ENCODE measurements around the gene MRPL17. TPM values are rescaled to one million over a fixed set of nuclear protein-coding genes. Genes with fewer than 3 reads are reported as not detected.

Gene MRPL17
- total and polyA plus RNA-seq, 2 experiments from 2014 or later = 26.7 to 81.8 TPM

GRCh38 chr11:6671991-6672390 is 11.1 kb downstream of the MRPL17 start:
- H3K4me3 ChIP-seq = no peak overlapping the region
- no peaks in the 10 kb centered on the region for H3K9me3 Mint-ChIP-seq
- no peak for DNase-seq (ENCODE audit: low spot score)
- H3K4me2 ChIP-seq = no peak overlapping the region
- H3K36me3 ChIP-seq (ENCODE audit: insufficient read depth) = no peaks in the 10 kb centered on the region
- no peak overlapping the region for H3K27ac ChIP-seq (ENCODE audit: low read depth)
- no peaks in the 10 kb centered on the region for H3K4me1 ChIP-seq (ENCODE audit: insufficient read depth)
- no peaks in the 10 kb centered on the region for H3K79me2 ChIP-seq (replicated peaks; ENCODE audit: insufficient read depth)
- H3K9me2 ChIP-seq (ENCODE audit: insufficient read depth) = no peaks in the 10 kb centered on the region; the same call in 1 of the 2 replicates
- no peaks in the 10 kb centered on the region for H4K20me1 ChIP-seq (replicated peaks; ENCODE audit: insufficient read depth)
- H3K27ac Mint-ChIP-seq = no peak overlapping the region
- H3K36me3 Mint-ChIP-seq (ENCODE audit: low read depth) = no peaks in the 10 kb centered on the region
- H2AFZ ChIP-seq = no peak overlapping the region
- no peaks in the 10 kb centered on the region for H3K27me3 Mint-ChIP-seq (ENCODE audit: insufficient read depth, low read depth, poor library complexity)
- H3K4me3 Mint-ChIP-seq = no peak overlapping the region
- no peaks in the 10 kb centered on the region for H3K27me3 ChIP-seq (ENCODE audit: insufficient read depth)
- ATAC-seq = no peak
- H3F3A ChIP-seq (replicated peaks; ENCODE audit: low read depth) = no peaks in the 10 kb centered on the region
- TF ChIP-seq REST (IDR thresholded peaks at IDR 0.05; ENCODE audit: unreplicated experiment) (no peak), ZNF114 (CRISPR knock-in tag; IDR thresholded peaks at IDR 0.05) (no peak), CTCF (conservative IDR thresholded peaks at IDR 0.05; ENCODE audit: low read depth in 2 of 2) (no peak), JUNB (IDR thresholded peaks at IDR 0.05; ENCODE audit: unreplicated experiment) (no peak), STAT1 (IDR thresholded peaks at IDR 0.05; ENCODE audit: unreplicated experiment) (no peak), ZNF462 (CRISPR knock-in tag; IDR thresholded peaks at IDR 0.05) (no peak), POLR2AphosphoS5 (IDR thresholded peaks at IDR 0.05; ENCODE audit: low read depth) (no peak), EZH2 (IDR thresholded peaks at IDR 0.05; ENCODE audit: low read depth, unreplicated experiment) (no peak), NANOG (IDR thresholded peaks at IDR 0.05; ENCODE audit: borderline replicate concordance) (no peak), ZNF331 (CRISPR knock-in tag; IDR thresholded peaks at IDR 0.05; ENCODE audit: low read depth) (no peak), ETS1 (IDR thresholded peaks at IDR 0.05) (no peak), CREB1 (CRISPR knock-in tag; IDR thresholded peaks at IDR 0.05; ENCODE audit: low read depth) (no peak), EZH2phosphoT487 (IDR thresholded peaks at IDR 0.05; ENCODE audit: unreplicated experiment) (no peak)
- no peaks in the 10 kb centered on the region for H3K4me1 Mint-ChIP-seq

Measured in GM23338 (cell line).